HG03103 (cell line): ENCODE measurements around the gene SCP2.

ENCODE experiments used
- ATAC-seq: cut with Tn5 transposase; IDR thresholded peaks from one replicate; pipeline ENCODE4 v1.9.1; 2021; ENCODE audit warnings: low read depth; ENCODE audit not compliant: unreplicated experiment

SCP2 gene

DNA sequence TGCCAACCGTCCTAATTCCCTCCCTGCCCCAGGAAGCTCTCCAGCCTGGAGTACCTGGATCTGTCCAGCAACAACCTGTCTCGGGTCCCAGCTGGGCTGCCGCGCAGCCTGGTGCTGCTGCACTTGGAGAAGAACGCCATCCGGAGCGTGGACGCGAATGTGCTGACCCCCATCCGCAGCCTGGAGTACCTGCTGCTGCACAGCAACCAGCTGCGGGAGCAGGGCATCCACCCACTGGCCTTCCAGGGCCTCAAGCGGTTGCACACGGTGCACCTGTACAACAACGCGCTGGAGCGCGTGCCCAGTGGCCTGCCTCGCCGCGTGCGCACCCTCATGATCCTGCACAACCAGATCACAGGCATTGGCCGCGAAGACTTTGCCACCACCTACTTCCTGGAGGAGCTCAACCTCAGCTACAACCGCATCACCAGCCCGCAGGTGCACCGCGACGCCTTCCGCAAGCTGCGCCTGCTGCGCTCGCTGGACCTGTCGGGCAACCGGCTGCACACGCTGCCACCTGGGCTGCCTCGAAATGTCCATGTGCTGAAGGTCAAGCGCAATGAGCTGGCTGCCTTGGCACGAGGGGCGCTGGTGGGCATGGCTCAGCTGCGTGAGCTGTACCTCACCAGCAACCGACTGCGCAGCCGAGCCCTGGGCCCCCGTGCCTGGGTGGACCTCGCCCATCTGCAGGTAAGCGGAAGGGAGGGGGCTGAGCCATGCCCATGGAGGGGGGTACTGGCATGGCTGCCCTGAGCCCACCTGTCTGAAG, 151.4 kb downstream of the SCP2 start:
- ATAC-seq: no peak

DNA sequence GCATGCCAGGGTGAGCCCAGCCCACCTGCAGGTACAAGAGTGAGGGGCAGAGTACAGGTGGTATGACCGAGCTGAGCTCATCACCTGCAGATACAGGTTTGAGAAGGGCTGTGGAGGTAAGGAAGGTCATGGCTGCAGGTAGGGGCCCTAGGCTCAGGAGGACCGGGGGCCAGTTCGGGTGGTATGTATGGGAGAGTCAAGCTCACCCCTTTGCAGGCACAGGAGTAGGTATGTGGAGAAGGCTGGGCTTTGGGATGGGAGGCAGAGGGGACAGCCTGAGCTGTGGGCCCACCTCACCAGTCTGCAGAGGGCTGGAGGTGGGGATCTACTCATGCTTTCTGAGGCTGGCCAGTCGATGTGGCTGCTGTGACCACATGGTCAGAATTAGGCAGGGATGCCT, 152.2 kb downstream of the SCP2 start:
- no peak for ATAC-seq

DNA sequence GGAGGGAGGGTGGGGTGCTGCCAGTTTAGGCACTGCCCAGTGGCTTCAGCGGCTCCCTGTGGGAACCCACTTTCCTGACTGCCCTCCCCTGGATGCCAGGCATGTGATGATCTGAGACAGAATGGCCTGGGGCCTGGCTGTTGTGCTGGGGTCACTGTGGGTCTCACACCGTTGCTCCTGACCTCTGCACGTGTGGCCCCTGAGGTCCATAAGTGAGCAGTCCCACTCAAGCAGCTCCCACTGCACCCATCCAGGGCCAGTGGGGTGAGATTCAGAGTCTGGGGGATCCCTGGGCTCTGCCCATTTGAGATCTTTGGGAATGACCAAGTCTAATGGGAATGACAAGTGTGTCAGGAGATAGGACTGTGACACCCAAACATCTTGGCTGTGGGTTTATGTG, 153.0 kb downstream of the SCP2 start:
- no peak for ATAC-seq

DNA sequence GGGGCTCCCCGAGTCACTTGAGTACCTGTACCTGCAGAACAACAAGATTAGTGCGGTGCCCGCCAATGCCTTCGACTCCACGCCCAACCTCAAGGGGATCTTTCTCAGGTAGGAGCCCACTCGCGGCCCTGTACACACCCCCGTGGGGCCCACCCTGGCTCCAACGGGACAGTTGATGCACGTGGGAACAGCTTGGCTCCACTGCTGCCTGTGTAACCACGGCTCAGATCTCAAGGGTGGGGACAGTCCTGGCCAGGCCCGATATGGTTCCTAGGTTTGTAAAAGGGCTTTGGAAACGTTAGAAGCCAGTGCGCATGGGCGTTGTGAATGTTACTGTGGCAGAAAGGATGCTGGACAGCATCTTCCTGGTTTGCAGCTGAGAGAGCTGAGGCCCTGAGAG, 153.7 kb downstream of the SCP2 start:
- no peak for ATAC-seq

DNA sequence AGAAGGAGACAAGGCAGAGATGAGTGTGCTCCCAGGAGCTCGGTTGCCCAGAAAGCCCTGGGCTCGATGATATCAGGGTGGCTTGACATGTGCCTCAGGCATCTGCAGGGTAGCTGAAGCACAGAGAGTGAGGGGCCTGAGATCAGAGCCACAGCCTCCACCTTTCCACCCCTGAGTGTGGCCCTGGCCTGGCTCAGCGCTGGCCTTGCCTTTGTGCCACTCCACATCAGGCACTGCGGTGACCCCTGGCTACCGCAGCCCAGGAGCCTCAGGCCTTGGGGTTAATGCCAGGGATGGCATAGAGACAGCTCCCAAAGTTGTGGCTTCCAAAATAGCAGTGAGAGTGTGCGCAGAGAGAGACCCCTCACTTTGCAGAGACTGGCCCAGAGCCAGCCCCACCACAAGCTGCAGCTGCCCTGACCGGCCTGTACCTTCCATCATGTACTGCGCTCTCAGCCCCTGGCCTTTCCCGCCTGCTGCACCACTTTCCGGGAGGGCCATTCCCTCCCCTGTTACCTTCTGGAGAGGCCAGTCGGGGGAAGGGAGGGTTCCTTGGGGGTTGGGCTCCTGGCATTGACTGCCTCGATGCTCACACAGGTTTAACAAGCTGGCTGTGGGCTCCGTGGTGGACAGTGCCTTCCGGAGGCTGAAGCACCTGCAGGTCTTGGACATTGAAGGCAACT, 154.4 kb downstream of the SCP2 start:
- ATAC-seq: no peak

DNA sequence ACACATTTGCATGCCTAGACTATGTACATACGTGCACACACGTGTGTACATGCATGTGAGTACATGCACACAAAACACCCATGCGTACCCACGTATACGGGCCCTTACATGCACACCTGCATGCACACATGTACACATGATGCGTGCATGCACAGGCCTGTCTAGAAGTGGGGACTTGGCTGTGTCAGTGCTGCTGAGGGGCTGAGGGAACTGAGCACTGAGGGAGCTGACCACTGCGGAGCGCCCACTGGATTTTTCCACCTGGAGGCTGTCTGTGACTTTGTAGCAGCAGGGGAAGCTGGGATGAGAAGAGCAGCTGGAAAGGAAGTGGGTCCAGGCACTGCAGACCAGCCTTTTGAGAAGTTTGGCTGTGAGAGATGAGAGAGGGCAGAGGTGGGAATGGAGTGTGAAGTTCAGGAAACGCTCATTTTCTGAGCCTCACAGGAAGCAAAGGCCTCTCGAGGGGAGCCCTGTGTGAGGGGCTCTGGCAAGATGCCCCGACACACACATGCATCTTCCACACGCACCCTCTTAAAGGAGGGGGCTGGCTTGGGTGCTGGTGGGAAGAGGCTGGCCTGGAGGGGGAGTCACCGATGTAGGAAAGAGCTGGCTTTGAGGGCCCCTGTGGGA, 155.9 kb downstream of the SCP2 start:
- no peak for ATAC-seq

DNA sequence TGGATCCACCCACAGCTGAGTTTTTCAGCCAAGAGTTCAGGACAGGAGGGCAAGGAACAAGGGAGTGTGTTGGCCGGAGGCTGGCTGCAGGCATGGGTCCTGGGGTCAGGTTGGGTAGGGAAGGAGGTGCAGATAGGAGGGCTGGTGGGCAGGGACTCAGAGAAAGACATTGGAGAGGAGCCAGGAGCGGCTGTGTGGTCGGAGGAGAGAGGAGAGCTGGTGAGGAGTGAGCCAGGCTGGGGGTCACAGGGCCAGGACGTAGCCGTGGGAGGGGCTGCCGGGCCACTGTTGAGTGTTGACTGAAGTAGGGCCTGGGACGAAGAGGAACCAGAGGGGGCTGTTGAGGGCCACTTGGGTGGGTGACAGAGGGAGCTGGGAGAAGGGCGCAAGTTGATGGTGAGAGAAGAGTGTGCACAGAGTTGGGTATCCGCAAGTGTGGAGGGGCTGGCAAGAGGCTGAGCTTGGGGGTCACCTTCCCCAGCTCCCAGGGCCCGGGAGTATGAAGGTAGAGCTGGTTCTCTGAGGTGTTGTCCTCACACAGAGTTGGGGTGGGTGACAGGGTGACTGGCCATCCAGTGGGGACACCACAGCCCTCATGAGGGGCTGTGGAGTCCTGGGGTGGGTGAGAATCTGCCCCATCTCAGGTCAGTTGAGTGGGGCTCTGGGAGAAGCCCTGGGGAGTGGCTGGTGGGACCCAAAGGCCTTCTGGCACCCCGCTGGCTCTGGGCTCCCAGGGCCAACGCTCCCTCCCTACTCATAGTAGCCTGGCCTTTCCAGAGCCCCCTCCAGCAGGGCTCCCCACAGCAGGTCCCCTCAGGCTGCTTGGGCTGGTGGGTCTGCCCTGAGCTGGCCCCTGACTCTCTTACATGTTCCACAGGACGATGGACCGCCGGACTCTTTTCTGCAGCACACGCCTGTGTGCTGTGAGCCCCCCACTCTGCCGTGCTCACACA, 156.8 kb downstream of the SCP2 start:
- ATAC-seq: no peak

DNA sequence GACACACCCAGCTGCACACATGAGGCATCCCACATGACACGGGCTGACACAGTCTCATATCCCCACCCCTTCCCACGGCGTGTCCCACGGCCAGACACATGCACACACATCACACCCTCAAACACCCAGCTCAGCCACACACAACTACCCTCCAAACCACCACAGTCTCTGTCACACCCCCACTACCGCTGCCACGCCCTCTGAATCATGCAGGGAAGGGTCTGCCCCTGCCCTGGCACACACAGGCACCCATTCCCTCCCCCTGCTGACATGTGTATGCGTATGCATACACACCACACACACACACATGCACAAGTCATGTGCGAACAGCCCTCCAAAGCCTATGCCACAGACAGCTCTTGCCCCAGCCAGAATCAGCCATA, 157.5 kb downstream of the SCP2 start:
- no peak for ATAC-seq

DNA sequence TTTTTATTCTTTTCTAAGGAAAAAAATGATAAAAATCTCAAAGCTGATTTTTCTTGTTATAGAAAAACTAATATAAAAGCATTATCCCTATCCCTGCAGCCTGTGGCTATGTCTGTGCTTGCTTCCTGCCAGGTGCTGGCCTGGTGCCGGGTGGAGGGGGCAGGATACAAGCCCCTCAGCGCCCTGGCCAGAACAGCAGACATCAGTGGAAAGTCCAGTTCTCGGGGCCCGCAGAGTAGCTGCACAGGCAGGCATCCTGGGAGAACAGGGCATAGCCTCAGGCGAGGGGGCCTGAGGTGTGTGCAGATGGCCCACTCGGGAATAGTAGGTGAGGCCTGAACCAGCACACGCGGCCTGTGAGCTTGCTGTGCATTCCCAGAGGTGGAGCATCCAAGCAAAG, 158.3 kb downstream of the SCP2 start:
- no peak for ATAC-seq

DNA sequence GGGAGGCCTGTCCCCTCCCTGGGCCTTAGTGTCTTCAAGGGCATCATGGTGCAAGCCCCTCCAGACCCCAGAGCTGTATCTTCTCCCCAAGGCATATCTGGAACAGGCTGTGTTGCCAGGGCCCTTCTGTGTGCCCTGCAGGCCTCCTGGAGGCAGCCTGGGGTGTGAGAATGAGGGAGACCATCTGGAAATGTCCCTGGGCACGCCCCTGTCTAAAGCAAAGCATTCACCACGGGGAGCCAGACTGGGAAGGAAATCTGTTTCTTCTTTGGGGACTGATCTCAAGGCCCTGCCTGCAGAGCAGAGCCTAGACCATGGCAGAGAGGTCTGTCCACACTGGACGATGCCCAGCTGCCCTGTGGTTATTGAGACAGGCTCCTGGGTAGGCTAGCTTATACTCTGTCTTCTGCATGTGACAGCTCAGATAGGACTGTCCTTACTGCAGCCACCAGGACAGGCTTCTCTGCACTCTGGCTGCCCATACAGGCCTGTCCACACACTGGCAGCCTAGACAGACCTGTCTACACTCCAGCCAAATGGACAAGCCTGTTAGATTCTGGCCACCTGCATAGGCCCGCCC, 159.5 kb downstream of the SCP2 start:
- ATAC-seq: no peak

DNA sequence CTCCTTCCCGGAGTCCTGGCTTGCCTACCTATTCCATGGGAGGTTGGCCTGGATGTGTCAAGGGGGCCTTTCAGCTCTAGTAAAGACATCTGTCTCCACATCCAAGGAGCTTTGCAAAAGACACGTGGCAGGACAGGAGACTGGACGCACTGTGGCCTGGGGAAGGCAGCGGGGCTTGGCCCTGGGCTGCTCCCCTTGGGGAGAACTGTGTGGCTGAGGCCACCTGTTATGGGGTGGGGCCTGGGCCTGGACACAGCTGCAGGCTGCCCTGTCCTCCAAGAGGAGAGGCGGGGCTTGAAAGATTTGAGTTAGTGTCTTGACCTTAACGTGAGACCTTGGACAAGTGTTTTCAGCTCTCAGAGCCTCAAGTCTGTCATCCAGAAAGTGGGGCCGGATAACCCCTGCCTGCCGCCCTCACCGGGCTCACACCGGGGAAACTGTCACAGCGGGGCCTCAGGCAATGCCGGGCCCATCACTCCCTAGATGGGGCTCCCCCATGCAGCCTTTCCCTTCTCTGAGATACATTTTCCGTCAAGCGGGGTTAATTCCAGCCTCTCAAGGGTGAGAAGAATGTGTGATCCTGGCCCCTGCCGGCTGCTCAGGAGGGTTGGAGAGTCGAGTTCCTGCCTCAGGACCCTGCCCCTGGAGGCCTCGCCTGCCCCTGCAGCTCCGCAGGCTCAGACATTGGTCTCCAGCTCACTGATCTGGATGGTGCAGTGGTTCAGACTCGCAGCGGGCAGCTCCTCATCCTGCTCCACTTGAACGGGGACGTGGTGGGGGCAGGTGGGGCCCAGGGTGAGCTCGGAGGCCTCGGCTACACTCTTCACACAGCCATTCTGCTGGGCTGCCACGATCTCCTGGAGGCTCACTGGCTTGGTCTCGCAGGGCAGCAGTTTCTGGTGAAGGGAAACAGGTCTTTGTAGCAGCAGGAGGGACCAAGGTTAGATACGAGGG, 160.5 kb downstream of the SCP2 start:
- ATAC-seq: no peak

DNA sequence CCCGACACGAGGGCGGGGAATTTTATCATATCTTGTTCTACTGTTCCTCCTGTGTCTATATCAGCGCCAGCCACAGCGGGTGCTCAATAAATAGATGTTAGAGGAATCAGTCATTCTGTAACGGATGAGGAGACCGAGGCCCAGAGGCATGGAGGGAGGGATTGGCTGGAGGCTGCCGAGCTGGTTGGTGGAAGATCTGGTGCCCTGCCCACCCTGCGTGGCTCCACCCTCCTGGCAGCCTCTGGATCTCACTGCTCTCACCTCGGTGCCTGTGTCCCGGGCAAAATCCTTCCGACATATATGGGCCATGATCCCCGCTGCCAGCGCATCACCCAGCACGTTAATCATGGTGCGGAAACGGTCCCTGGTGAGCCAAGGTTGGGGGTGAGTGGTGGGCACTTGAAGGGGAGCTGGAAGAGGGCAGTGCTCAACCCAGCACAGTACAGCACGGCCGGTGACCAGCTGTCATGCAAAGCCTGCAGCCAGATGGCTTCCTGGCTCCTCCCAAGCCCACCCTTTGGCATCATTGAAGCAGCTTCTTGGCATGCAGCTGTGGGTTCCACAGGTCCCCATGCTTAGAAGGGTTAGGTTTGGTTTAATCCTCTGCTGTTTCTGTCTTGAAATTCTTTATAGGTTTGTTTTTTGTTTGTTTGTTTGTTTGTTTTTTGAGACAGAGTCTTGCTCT, 161.7 kb downstream of the SCP2 start:
- no peak for ATAC-seq

DNA sequence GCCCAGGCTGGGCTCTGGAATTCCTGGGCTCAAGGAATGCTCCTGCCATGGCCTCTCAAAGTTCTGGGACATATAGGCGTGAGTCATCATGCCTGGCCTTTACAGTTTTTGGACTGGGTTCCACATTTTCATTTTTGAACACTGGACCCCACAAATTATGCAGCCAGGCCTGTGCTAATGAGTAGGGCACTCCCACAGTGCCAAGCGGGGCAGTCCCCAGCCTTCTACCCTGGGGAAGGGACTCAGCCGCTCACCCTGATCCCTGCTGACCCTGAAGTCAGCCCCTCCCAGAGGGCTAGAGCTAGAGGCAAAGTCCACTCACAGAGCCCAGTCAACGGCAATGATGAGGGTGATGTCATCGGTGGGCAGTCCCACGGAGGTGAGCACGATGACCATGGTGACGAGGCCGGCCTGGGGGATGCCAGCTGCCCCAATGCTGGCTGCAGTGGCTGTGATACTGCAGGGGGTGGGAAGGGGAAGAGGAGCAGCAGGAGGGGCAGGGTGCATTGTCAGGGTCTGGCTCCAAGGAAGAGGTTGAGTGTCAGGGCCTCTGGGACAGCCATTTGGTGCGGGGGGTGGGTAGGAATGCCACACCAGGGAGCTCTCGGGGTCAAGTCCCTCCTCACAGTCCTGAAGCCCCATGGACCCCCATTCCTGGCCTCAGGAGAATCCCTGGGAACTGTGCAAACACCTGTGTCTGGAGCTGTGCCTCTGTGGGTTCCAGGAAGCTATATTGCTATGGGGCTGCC, 162.6 kb downstream of the SCP2 start:
- no peak for ATAC-seq

DNA sequence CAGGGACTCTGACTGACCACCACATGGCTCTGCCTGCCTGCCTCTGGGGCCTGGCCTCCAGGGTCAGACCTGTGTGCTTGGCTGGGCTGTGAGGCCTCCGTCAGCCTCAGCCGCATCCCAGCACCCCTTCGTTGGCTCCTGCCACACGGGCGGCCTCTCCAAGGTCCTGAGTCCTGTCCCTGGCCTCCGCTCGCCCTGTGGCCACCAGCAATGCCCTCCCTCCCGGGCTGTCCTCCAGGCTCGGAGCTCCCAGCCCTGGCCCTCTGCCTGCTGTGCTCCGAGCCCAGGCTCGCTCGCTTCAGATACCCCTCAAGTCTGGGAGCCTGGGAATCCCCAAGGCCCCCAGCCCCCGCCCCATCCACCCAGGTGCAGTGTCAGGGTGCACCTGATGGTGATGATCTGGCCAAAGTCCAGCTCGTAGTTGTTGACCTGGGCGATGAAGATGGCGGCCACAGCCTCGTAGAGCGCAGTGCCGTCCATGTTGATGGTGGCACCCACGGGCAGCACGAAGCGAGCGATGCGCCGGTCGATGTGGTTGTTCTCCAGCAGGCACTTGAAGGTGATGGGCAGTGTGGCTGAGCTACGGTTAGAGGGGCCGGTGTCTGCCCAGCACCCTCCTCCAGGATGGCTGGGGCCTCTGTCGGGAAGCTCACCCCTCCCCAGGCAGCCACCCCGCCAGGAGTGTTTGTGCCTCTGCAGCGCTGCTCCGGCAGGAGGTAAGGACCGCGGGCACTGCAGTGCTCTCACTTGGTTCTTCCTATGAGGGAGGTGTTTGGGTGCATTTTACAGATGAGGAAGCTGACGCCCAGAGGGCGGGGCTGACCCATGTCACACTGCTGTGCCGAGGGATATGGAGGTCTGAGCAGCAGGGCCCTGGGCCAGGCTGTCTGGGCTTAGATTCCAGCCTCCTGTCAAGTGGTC, 163.4 kb downstream of the SCP2 start:
- ATAC-seq: no peak

DNA sequence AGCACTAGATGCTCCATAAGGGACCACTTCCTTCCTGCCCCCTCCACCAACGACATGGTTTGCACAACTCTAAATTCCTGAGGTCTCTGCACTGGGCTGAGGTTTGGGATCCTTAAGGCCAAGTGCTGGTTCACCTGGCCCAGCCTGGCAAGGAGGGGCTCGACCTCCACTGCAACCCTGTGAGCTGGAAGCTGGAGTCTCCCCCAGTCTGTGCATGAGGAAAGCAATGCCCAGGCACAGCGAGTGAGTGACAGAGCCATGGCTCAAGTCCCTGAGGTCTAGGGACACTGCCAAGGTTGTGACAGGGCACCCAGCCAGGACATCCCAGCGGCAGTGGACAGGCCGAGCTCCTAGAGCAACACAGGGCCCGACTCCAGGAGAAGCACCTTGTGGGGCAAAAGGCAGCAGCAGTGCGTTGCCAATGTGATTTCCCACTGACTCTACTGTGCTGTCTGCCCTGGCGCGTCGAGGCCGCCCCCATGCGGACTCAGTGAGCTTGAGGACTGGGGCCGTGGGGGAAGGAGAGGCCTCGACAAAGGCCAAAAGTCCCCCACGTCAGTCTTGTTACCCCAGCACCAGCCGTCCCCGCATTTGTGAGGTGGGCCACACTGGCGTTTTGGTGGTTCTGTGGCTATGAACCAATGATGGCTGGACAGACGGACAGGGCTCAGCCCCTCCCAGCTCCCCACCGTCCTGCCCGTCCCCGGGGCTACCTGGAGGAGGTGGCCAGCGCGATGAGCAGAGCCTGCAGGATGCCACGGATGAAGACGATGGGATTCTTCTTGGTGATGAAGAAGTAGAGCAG, 165.0 kb downstream of the SCP2 start:
- no peak for ATAC-seq
